Stomach smooth muscle (tissue), 2 donors: ENCODE data around the gene SNX1.
"Not testable (repeated sequence)": the region's sequence is repeated elsewhere in the genome, so short reads cannot be mapped to it uniquely, and the experiment has no call there.

Experiments
- H3K27ac ChIP-seq: one replicate; pipeline ENCODE4 v1.7.0; 2013; ENCODE audit warnings: mild to moderate bottlenecking, low read length, inconsistent platforms
- H3K27me3 ChIP-seq, 2 donors: one replicate each; pipeline ENCODE4 v1.7.0; 2013; ENCODE audit warnings: low read length in 2 of 2; ENCODE audit not compliant: insufficient read depth in 2 of 2, control insufficient read depth in 1 of 2
- H3K36me3 ChIP-seq, 2 donors: one replicate each; pipeline ENCODE4 v1.7.0; 2013; ENCODE audit warnings: low read length in 2 of 2; ENCODE audit not compliant: control insufficient read depth in 2 of 2, insufficient read depth in 2 of 2
- H3K4me1 ChIP-seq: one replicate; pipeline ENCODE4 v1.7.0; 2013; ENCODE audit warnings: low read length; ENCODE audit not compliant: control insufficient read depth, insufficient read depth
- H3K4me3 ChIP-seq, 2 donors: one replicate each; pipeline ENCODE4 v1.7.0; 2013; ENCODE audit warnings: low read length in 2 of 2
- H3K9ac ChIP-seq, 2 donors: one replicate each; pipeline ENCODE4 v1.7.0; 2013; ENCODE audit warnings: low read length in 2 of 2, mild to moderate bottlenecking in 1 of 2
- H3K9me3 ChIP-seq, 2 donors: one replicate each; pipeline ENCODE4 v1.7.0; 2013; ENCODE audit warnings: low read length in 2 of 2; ENCODE audit not compliant: control insufficient read depth in 2 of 2
- donor health status: healthy.
- donor health status: Pancreatic carcinoma.

Gene SNX1

GRCh38 chr15:64059104-64059503, 36.7 kb upstream of the SNX1 start:
- not testable (repeated sequence) for H3K9ac ChIP-seq, H3K4me3 ChIP-seq, H3K4me1 ChIP-seq, H3K27ac ChIP-seq, H3K9me3 ChIP-seq, H3K36me3 ChIP-seq, H3K27me3 ChIP-seq

DNA sequence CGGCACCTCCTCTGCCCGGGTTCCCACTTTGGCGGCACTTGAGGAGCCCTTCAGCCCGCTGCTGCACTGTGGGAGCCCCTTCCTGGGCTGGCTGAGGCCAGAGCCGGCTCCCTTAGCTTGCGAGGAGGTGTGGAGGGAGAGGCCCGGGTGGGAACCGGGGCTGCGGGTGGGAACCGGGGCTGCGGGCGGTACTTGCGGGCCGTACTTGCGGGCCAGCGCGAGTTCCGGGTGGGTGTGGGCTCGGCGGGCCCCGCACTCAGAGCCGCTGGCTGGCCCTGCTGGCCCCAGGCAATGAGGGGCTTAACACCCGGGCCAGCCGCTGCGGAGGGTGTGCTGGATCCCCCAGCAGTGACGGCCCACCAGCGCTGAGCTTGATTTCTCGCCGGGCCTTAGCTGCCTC, 35.1 kb upstream of the SNX1 start:
- no peaks in the 10 kb centered on the region for H3K4me1 ChIP-seq
- no peaks in the 10 kb centered on the region for H3K36me3 ChIP-seq
- no peak overlapping the region for H3K27ac ChIP-seq
- H3K27me3 ChIP-seq: no peaks in the 10 kb centered on the region
- H3K4me3 ChIP-seq: no peak overlapping the region
- H3K9ac ChIP-seq: no peak overlapping the region
- H3K9me3 ChIP-seq: no peaks in the 10 kb centered on the region

DNA sequence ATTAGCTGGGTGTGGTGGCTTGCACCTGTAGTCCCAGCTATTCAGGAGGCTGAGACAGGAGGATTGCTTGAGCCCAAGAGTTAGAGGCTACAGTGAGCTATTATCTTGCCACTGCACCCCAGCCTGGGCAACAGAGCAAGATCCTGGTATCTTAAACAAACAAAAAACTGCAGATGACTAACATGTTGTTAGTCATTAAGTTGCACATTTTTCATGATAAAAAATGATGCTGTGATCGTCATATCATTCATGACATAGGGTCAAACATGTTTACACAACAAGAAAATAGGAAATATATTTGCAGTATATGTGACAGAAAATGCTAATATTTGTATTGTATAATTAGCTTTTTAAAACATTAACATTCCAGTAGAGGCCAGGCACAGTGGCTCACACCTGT, 29.3 kb upstream of the SNX1 start:
- no peaks in the 10 kb centered on the region for H3K9me3 ChIP-seq
- no peak overlapping the region for H3K9ac ChIP-seq
- H3K36me3 ChIP-seq: peaks cover 0 to 4% of the 10 kb centered on the region in 2 donors
- H3K4me3 ChIP-seq: no peak overlapping the region
- no peak overlapping the region for H3K27ac ChIP-seq
- H3K4me1 ChIP-seq: peaks cover 2% of the 10 kb centered on the region
- H3K27me3 ChIP-seq: no peaks in the 10 kb centered on the region

- Histone ChIP-seq H3K36me3 (peaks cover 7 to 8% of the 10 kb centered on the region in 2 donors), H3K4me3 (no peak overlapping the region), H3K9me3 (no peaks in the 10 kb centered on the region), H3K27ac (no peak overlapping the region), H3K27me3 (no peaks in the 10 kb centered on the region), H3K4me1 (peaks cover 7% of the 10 kb centered on the region), H3K9ac (no peak overlapping the region)
These were observed 28.2 kb upstream of the SNX1 start for GRCh38 chr15:64067564-64068030.

DNA sequence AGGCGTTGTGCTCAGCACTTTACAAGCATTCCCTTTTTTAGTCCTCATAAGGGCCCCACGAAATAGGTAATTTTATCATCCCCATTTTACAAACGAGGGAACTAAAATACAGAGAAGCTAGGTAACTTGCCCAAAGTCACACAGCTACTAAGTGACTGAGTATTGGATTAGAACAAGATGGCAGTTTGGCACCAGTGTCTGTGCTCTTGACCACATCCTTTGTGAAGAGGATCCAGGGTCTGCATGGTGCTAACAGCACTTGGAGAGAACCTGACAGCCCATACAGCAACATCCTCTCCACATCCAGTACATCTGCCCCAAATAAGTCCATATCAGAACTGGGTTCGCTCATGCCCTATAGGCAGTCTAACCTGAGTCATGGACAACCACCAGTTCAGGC, 27.6 kb upstream of the SNX1 start:
- Histone ChIP-seq H3K9ac (no peak overlapping the region), H3K36me3 (peaks cover 7 to 10% of the 10 kb centered on the region in 2 donors), H3K9me3 (no peaks in the 10 kb centered on the region), H3K27ac (no peak overlapping the region), H3K27me3 (no peaks in the 10 kb centered on the region), H3K4me1 (peaks cover 7% of the 10 kb centered on the region), H3K4me3 (no peak overlapping the region)

GRCh38 chr15:64070106-64070505, 25.7 kb upstream of the SNX1 start:
- Histone ChIP-seq H3K9me3 (no peaks in the 10 kb centered on the region), H3K27ac (no peak overlapping the region), H3K36me3 (peaks cover 15 to 16% of the 10 kb centered on the region in 2 donors), H3K9ac (no peak overlapping the region), H3K27me3 (no peaks in the 10 kb centered on the region), H3K4me1 (peaks cover 7% of the 10 kb centered on the region), H3K4me3 (no peak overlapping the region)

GRCh38 chr15:64070965-64071851, 24.6 kb upstream of the SNX1 start:
- no peaks in the 10 kb centered on the region for H3K9me3 ChIP-seq
- H3K27ac ChIP-seq: peak overlapping the region; percentile 41
- H3K27me3 ChIP-seq: no peaks in the 10 kb centered on the region
- H3K4me1 ChIP-seq: peaks cover 7% of the 10 kb centered on the region
- H3K36me3 ChIP-seq: peaks cover 15 to 17% of the 10 kb centered on the region in 2 donors
- H3K4me3 ChIP-seq: peak overlapping the region in 1 of 2 donors; percentile 15
- peak overlapping the region in 1 of 2 donors; percentile 29 for H3K9ac ChIP-seq

DNA sequence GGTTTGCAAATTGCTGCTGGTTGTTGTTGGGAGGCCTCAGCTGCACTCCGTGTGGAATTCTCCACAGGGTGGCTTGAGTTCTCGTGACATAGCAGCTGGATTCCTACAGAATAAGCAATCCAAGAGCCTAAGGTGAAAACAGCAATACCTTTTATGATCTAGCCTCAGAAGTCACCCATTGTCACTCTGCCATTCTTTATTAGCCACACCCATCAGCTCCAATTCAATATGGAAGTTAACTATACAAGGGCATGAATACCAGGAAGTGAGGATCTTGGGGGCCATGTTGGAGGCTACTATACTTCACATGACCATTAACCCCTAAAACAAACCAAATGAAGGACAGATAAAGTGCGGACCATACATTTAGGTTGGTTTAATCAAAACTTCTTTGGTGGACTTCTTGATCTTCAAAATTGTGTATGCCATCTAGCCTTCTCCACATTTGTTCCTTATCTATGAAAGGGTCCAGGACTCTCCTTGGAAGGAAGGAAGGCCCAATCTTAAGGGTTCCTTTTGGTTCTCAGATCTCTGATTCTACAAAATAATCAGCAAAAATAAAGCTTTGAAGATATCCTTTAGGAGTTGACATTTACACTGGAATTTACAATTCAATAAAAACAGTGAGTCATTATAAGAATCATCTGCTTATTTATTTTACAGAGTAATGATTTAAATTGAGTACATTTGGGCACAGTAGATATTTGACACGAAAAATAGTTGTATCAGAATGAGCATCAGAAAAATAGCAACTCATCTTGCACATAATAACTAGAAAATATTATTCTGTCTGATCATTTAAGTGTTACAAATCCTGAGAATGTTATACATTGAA, 23.6 kb upstream of the SNX1 start:
- H3K4me3 ChIP-seq: no peak overlapping the region
- H3K27ac ChIP-seq: peak overlapping the region; percentile 41
- H3K27me3 ChIP-seq: no peaks in the 10 kb centered on the region
- H3K9me3 ChIP-seq: no peaks in the 10 kb centered on the region
- peaks cover 7% of the 10 kb centered on the region for H3K4me1 ChIP-seq
- no peak overlapping the region for H3K9ac ChIP-seq
- H3K36me3 ChIP-seq: peaks cover 15 to 17% of the 10 kb centered on the region in 2 donors

DNA sequence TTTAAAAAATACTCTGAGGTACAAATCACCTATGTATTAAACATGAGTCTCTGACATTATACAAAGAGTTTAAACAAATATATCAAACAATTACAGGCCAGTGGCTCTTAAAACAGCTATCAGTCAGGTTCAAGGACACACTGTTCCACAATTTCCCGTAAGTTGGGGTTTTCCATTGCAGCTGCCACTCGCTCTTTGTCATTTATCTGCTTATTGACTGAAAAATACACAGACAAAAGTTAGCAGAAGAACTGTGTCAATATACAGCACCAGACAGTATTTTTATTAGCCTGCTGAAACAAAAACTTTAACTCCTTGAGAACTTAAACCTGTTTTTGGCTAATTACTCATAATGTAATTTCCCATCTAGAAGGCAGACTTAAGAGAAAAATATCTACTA, 23.0 kb upstream of the SNX1 start:
- H3K36me3 ChIP-seq: peaks cover 15 to 17% of the 10 kb centered on the region in 2 donors
- no peak overlapping the region for H3K9ac ChIP-seq
- H3K27ac ChIP-seq: no peak overlapping the region
- no peaks in the 10 kb centered on the region for H3K9me3 ChIP-seq
- no peak overlapping the region for H3K4me3 ChIP-seq
- H3K27me3 ChIP-seq: no peaks in the 10 kb centered on the region
- peaks cover 7% of the 10 kb centered on the region for H3K4me1 ChIP-seq

DNA sequence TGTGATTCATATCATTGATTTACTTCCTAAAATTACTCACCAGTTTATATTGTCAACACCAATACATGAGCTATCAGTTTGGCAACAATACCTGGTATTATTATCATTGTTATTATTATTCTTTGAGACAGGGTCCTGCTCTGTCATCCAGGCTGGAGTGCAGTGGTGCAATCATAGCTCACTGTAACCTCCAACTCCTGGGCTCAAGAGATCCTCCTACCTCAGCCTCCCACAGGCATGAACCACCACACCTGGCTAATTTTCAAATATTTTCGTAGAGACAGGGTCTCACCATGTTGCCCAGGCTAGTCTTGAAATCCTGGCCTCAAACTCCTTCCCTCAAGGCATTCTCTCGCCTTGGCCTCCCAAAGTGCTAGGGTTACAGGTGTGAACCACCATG, 22.3 kb upstream of the SNX1 start:
- not testable (repeated sequence) for H3K27ac ChIP-seq, H3K9me3 ChIP-seq, H3K4me1 ChIP-seq, H3K27me3 ChIP-seq, H3K9ac ChIP-seq, H3K4me3 ChIP-seq
- H3K36me3 ChIP-seq: peaks cover 15 to 17% of the 10 kb centered on the region in 2 donors
